SHP77 (cell line): ENCODE data around the gene FOXD4L5.
"Not testable (repeated sequence)": the region's sequence is repeated elsewhere in the genome, so short reads cannot be mapped to it uniquely, and the experiment has no call there.

ENCODE experiments used
- DNase-seq, 2 experiments: peaks; one replicate each; lab custom pipeline; 2025; lab: John Stamatoyannopoulos, UW

The FOXD4L5 gene

GRCh38 chr9:65285109-65285508 is at the start of gene FOXD4L5:
TSS of gene FOXD4L5 (minus strand) at chr9:65285209. CDS start at chr9:65284377, 832 bp downstream.
- DNase-seq, result not testable (repeated sequence)

GRCh38 chr9:65283943-65284342 is 1.1 kb downstream of the FOXD4L5 start:
- DNase-seq, result not testable (repeated sequence)

- not testable (repeated sequence) for DNase-seq
Measured at GRCh38 chr9:65282976-65283375, 2.0 kb downstream of the FOXD4L5 start.
